Uterus (tissue), 2 donors: ENCODE data around the gene PDE12.

Experiments
- CTCF ChIP-seq, 4 experiments: fragments of 200-600 bp in 2 of 4; fragments of 450-650 bp in 2 of 4; sonication (generic) in 2 of 4; IDR thresholded peaks; one replicate each; pipeline ENCODE4 v1.5.1; 2016 to 2019; ENCODE audit warnings: antibody characterized with exemption in 4 of 4, mild to moderate bottlenecking in 2 of 4, moderate library complexity in 1 of 4
- POLR2A ChIP-seq, 2 donors: fragments of 450-650 bp; IDR thresholded peaks; one replicate each; pipeline ENCODE4 v1.6.1; 2016; ENCODE audit warnings: antibody characterized with exemption in 2 of 2, mild to moderate bottlenecking in 1 of 2, moderate library complexity in 1 of 2

GRCh38 chr3:57597127-57597923 is 41.3 kb downstream of the PDE12 start, which contains the start of gene ARF4:
- peak in 2 of 4 experiments; percentile 38 to 40 for TF ChIP-seq CTCF (IDR thresholded peaks at IDR 0.05)
- TF ChIP-seq POLR2A (IDR thresholded peaks at IDR 0.05): peak; percentile 95 to 99
